Left colon (tissue), 2 donors: ENCODE results near the gene MYMK. TPM values are rescaled to one million over a fixed set of nuclear protein-coding genes. Genes with fewer than 3 reads are reported as not detected.

Source experiments
- ATAC-seq: fragments of 200-7000 bp; cut with Tn5 transposase; one replicate; pipeline ENCODE4 v1.9.1; 2020; ENCODE audit warnings: mild to moderate bottlenecking, moderate library complexity
- DNase-seq, 2 donors: peaks; one replicate each; pipeline ENCODE4 v3.0.0-alpha.2; 2020
- intact Hi-C, 2 donors: fragments of 100-400 bp; cut with DNase I in 1 of 2; cut with micrococcal nuclease in 1 of 2; formaldehyde crosslinking; loops; one replicate each; pipeline versions ENCODE4 v1.11.2 to v1.14.0; 2022; cut with DNase I, micrococcal nuclease
- total RNA-seq, 2 donors: library from RNA; stranded (reverse); fragmentation: NEBNext Ultra II Directional; extraction: Animal tissue kit (Norgen Biotek cat#: 25700); gene quantifications; one replicate each; pipeline ENCODE4 v1.2.1, GENCODE V29; 2021
- donor health status: DM: no; HTN: no; CAD: no.
- donor health status: DM: yes; HTN: yes; CAD: no.

MYMK gene
- total RNA-seq, 2 donors from 2014 or later = not detected

DNA sequence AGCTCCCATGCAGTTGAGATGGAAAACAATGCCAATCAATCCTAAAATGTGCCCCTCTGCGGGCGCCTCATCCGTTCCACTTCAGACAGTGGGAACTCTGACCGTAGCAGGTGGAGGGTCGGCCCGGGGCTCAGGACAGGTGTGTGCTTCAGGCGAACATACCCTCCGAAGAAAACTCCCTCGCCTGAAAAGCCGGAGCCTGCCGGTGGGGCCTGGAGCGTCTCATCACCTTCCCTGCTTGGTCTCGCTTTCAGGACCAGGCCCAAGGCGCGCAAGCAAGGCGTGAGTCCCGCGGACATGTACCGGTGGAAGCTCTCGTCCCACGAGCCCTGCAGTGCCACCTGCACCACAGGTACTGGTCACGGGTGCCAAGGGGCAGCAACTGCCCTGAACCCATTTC lies 36.2 kb upstream of the MYMK start:
- DNase-seq (no peak), ATAC-seq (no peak)
- intact Hi-C loops = no loop called here

- intact Hi-C loops = no loop called here
- DNase-seq = peak in 1 of 2 donors; percentile 45
- ATAC-seq = no peak
These were observed 35.6 kb upstream of the MYMK start for GRCh38 chr9:133560311-133560710.

- ATAC-seq (no peak), DNase-seq (no peak)
- intact Hi-C loops = no loop called here
These were observed 33.7 kb upstream of the MYMK start for GRCh38 chr9:133558191-133559126.

DNA sequence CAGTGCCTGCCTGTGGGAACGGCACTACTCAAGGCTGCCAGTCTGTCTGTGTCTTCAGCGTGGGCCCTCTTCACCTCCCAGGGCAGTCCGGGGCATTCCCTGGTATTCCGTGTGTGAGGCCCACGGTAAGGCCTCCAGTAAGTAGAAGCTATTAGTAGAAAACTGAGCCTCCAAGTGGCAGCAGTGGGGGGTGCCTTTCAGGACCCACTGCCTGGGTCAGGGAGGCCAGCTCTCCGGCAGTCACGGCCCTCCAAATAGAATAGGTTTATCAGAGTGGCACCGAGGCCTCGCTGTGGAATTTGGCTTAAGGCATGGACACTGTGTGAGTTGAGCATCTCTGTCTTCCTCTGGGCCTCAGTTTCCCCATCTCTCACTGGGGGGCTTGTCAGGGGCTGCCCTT lies 32.8 kb upstream of the MYMK start:
- ATAC-seq (no peak), DNase-seq (no peak)
- intact Hi-C loops = no loop called here

- intact Hi-C loops = no loop called here
- ATAC-seq (no peak), DNase-seq (no peak)
These were observed 31.6 kb upstream of the MYMK start for GRCh38 chr9:133556354-133556753.

DNA sequence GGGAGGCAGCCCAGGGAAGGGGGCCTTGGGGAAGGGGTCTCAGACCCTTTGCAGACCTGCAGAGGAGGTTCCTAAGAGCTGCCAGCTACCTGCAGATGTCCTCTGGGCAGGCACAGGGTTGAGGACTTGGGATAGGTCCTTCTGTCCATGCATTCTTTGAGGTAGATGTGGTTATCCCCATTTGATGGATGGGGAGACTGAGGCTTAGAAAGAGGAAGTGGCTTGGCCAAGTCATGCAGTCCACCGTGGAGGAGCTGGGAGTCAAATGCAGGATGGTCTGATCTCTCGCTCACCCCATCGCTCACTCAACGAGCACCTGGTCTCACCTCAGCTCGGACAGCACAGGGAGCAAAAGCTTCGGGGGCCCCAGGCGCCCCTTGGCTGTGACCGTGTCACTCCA lies 30.0 kb upstream of the MYMK start:
- intact Hi-C loops = no loop called here
- ATAC-seq = no peak
- no peak for DNase-seq

DNA sequence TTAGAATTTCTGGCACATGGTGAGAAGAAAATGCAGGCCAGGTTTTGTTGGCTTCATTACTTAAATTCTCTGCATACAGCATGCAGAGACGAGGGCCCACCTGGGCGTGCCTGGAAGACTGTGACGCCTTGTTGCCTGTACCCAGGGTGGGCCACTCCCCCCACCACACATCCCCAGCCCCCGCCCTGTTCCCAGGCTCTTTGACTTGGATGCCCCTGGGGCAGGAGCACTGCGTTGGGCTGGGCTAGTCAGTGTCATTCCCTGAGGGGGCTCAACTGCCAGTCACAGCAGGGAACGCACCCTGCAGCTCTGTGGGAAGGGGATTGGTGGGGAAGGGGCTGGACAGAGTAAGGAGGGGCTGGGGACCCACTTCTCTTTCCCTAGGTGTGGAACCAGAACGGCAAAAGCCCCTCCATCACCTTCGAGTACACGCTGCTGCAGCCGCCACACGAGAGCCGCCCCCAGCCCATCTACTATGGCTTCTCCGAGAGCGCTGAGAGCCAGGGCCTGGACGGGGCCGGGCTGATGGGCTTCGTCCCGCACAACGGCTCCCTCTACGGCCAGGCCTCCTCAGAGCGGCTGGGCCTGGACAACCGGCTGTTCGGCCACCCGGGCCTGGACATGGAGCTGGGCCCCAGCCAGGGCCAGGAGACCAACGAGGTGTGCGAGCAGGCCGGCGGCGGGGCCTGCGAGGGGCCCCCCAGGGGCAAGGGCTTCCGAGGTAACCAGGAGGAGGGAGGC lies 29.4 kb upstream of the MYMK start:
- ATAC-seq = no peak
- intact Hi-C loops = no loop called here
- DNase-seq = no peak

- intact Hi-C loops = no loop called here
- DNase-seq = no peak
- no peak for ATAC-seq
These were observed 28.4 kb upstream of the MYMK start for GRCh38 chr9:133553123-133553522.

DNA sequence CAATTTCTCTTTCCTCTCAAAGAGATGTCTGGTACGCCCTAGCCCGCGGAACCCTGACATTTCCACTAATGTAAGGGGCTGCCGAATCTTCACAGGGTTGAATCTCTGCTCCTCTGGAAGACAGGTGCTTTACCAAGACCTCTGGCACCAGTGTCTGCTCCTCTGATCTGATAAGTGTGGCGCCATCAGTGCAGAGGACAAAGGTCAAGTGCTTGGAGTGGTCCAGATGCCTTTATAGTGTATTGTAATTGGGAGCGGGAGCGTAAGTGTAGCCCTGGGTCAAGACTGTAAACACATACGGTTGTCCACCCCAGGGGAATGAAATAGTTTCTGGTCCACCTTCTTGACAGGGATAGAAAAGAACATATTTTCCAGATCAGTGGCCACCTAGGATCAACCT lies 27.5 kb upstream of the MYMK start:
- DNase-seq (no peak), ATAC-seq (no peak)
- intact Hi-C loops = no loop called here

DNA sequence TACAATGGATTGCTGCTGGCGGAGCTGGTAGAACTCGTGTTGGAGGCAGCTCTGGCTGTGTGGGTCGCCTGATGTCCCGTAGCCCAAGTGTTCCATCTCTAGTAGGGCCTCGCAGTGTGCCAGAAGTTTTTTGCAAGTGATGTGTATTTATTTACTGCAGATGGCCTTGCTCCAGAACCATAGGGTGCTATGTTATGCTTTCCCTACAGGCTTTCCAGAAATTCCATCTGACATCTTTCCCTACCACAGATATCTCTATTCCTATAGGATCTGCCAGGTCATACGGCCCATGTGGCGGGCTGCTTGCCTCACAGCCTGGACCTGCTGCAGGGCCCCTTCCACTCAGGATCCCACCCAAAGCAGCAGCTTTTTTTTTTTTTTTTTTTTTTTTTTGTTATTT lies 26.7 kb upstream of the MYMK start:
- DNase-seq (no peak), ATAC-seq (no peak)
- intact Hi-C loops = no loop called here

DNA sequence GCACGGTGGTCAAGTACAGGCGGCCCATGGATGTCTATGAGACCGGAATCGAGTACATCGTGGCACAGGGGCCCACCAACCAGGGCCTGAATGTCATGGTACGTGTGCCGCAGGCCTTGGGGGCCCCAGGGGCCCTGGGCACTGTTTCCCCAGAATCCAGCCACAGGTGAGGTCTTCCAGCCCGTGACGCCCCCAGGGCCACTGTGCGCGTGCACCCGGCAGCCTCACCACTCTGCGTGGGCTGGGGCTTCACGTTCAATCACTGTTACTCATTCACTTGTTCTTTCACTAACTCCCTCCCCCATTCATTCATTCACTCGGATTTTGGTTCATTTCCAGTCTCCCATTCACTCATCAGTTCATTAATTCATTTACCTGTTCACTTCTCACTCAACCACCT lies 22.4 kb upstream of the MYMK start:
- DNase-seq (no peak), ATAC-seq (no peak)
- intact Hi-C loops = no loop called here

GRCh38 chr9:133546287-133546680 lies 21.5 kb upstream of the MYMK start:
- DNase-seq (no peak), ATAC-seq (no peak)
- intact Hi-C loops = no loop called here

- no peak for DNase-seq
- intact Hi-C loops = no loop called here
- no peak for ATAC-seq
These were observed 20.9 kb upstream of the MYMK start for GRCh38 chr9:133545494-133546286.

GRCh38 chr9:133543772-133544467 lies 19.2 kb upstream of the MYMK start:
- ATAC-seq = no peak
- no peak for DNase-seq
- intact Hi-C loops = no loop called here

- peak; percentile 53 for ATAC-seq
These were observed 17.2 kb upstream of the MYMK start for GRCh38 chr9:133542002-133542401.

DNA sequence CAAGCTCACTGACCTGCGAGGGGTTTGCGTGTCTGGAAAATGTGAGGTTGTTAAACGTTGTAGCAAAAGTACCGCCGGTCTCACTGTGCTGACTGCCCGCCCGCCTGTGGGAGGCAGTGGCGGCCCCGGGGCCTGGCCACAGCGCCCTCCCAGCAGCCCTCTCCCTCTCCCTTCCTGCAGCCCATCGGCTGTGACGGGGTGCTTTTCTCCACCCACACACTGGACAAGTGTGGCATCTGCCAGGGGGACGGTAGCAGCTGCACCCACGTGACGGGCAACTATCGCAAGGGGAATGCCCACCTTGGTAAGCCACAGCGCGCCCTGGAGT lies 15.9 kb upstream of the MYMK start:
- intact Hi-C loops = no loop called here
- DNase-seq (no peak), ATAC-seq (no peak)

More at GRCh38 chr9:133542002-133542401, 17.2 kb upstream of the MYMK start:
- intact Hi-C loops = no loop called here
- DNase-seq = peak; percentile 31 to 49

- DNase-seq (no peak), ATAC-seq (no peak)
- intact Hi-C loops = no loop called here
These were observed 15.4 kb upstream of the MYMK start for GRCh38 chr9:133539991-133540697.
